ENCODE measurements around the gene GSC2.

GSC2 gene

DNA sequence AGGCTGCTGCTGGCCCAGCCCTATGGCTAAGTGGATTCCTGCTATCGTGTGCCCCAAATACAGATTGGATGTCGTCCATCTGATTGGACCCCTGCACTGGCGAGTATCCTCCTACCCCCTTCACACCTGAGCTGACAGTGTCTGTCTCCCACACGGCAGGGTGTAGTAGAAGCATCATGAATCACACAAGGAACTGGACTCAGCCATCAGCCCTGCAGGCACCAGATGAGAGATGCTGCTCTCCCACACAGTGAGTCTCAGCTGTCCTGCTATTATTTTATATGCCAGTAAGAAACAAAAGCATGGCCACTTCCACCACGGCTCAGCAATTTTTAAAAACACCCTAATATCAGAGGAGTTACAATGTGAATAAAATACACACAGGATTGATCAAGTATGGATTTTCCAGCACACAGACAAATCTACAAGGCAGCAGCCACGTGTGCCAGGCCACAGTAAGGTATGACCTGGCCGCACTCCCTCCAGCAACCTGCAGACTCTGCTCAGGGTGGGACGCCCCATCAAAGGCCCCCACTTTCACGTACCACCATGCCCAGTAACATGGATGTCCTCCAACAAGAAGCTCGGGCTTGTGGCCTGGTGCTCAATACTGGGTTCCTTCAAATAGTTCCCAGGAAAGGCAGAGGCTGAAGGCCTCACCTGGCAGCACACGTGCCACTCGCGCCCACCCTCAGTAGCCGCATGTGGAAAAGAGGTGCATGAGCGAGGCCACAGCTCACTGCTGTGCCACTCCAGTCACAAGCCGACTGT is 44.9 kb upstream of the GSC2 start:
- TF ChIP-seq, protein P1, sequence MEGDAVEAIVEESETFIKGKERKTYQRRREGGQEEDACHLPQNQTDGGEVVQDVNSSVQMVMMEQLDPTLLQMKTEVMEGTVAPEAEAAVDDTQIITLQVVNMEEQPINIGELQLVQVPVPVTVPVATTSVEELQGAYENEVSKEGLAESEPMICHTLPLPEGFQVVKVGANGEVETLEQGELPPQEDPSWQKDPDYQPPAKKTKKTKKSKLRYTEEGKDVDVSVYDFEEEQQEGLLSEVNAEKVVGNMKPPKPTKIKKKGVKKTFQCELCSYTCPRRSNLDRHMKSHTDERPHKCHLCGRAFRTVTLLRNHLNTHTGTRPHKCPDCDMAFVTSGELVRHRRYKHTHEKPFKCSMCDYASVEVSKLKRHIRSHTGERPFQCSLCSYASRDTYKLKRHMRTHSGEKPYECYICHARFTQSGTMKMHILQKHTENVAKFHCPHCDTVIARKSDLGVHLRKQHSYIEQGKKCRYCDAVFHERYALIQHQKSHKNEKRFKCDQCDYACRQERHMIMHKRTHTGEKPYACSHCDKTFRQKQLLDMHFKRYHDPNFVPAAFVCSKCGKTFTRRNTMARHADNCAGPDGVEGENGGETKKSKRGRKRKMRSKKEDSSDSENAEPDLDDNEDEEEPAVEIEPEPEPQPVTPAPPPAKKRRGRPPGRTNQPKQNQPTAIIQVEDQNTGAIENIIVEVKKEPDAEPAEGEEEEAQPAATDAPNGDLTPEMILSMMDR (IDR thresholded peaks at IDR 0.05; ENCODE audit: low read depth, low read length): no peak
- H3K4me3 ChIP-seq (ENCODE audit: low read depth, low read length): no peak overlapping the region
- in situ Hi-C loops (cut with HindIII; ENCODE audit: low sequenced_read_pairs): no loop called here
- no peak for DNase-seq (ENCODE audit: low read depth, low spot score)

DNA sequence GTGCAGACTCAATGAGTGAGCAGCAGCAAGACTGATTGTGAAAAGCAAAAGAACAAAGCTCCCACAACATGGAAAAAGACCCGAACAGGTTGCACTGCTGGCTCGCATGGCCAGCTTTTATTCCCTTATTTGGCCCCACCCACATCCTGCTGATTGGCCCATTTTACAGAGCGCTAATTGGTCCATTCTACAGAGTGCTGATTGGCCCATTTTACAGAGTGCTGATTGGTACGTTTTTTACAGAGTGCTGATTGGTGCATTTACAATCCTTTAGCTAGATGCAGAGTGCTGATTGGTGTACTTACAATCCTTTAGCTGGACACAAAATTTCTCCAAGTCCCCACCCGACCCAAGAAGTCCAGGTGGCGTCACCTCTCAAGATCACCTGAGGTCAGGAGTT is 43.8 kb upstream of the GSC2 start:
- no peak for DNase-seq (ENCODE audit: low read depth, low spot score)
- TF ChIP-seq, protein P1 (IDR thresholded peaks at IDR 0.05; ENCODE audit: low read depth, low read length): no peak
- in situ Hi-C loops (cut with HindIII; ENCODE audit: low sequenced_read_pairs): no loop called here
- no peak overlapping the region for H3K4me3 ChIP-seq (ENCODE audit: low read depth, low read length)

GRCh38 chr22:19187716-19188563 is 37.8 kb upstream of the GSC2 start:
- H3K4me3 ChIP-seq (ENCODE audit: low read depth, low read length): no peak overlapping the region
- TF ChIP-seq, protein P1 (IDR thresholded peaks at IDR 0.05; ENCODE audit: low read depth, low read length): no peak
- in situ Hi-C loops (cut with HindIII; ENCODE audit: low sequenced_read_pairs): no loop called here
- DNase-seq (ENCODE audit: low read depth, low spot score): no peak

DNA sequence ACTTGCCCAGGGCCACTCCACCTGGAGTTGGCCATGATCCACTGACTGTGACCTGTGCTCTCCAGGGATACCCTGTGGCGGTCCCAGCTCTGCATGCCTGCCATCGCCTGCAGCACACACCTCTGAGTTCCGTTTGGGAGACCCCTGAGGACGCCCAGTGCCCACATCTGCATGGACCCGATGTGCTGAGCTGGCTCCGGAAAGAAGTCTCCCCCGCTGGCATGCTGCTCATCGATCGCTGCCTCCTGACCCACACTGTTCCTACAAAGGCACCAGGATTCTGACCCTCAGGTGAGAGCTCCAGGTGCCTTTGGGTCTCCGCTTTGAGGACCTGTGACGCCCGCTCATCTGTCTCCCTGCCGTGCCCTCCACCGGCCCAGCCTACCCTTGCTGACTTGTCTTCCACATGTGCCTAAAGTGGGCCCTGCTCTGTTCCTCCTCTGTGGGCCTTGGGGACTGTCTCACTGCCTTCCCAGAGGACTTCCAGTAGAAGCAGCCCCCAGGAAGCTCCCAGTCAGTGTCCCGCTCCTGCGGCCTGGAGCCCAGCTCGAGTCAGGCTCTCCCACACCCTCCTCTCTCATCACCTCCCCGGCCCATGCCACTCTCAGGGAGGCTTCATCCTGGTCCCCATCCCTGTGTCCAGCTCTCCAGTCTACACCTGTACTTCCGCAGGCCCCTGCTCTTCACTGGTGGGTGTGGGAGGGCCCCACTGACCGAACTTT is 34.3 kb upstream of the GSC2 start:
- TF ChIP-seq, protein P1 (IDR thresholded peaks at IDR 0.05; ENCODE audit: low read depth, low read length): no peak
- DNase-seq (ENCODE audit: low read depth, low spot score): no peak
- in situ Hi-C loops (cut with HindIII; ENCODE audit: low sequenced_read_pairs): no loop called here
- H3K4me3 ChIP-seq (ENCODE audit: low read depth, low read length): no peak overlapping the region

DNA sequence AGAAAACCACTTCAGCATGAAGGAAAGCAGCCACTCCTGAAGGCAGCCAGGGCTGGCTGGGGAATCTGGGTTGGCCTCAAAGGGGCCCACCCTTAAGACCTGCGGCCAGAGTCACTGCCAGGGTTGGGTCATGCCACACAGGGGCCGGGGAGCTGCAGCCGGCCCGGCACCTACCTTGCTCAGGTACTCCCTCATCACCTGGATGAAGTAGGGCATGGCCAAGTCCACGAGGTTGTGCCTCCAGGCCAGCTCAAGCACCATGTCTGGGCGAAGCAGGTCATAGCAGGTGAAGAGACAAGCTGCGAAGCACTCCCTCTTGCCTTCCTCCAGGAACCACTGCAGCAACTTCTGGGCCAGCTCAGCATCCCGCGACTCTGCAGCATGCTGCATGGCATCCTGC is 33.1 kb upstream of the GSC2 start:
- H3K4me3 ChIP-seq (ENCODE audit: low read depth, low read length): no peak overlapping the region
- TF ChIP-seq, protein P1 (IDR thresholded peaks at IDR 0.05; ENCODE audit: low read depth, low read length): no peak
- no peak for DNase-seq (ENCODE audit: low read depth, low spot score)
- in situ Hi-C loops (cut with HindIII; ENCODE audit: low sequenced_read_pairs): no loop called here

GRCh38 chr22:19182472-19183157 is 32.5 kb upstream of the GSC2 start:
- TF ChIP-seq, protein P1 (IDR thresholded peaks at IDR 0.05; ENCODE audit: low read depth, low read length): no peak
- DNase-seq (ENCODE audit: low read depth, low spot score): no peak
- H3K4me3 ChIP-seq (ENCODE audit: low read depth, low read length): no peak overlapping the region
- in situ Hi-C loops (cut with HindIII; ENCODE audit: low sequenced_read_pairs): no loop called here
